Gastroesophageal sphincter (tissue), 4 donors: ENCODE data around the gene CCNG2. TPM values are rescaled to one million over a fixed set of nuclear protein-coding genes. Genes with fewer than 3 reads are reported as not detected.

Source experiments
- ATAC-seq: fragments of 150-250 bp; one replicate; pipeline ENCODE4 v1.9.1; 2016; ENCODE audit warnings: mild to moderate bottlenecking, moderate library complexity
- H3K27ac ChIP-seq, 4 donors: fragments of 200-600 bp; sonication (generic) in 3 of 4; 1 replicate in 3 of 4; 2 replicates in 1 of 4; pipeline ENCODE4 v1.5.1; 2016 to 2019
- H3K27me3 ChIP-seq: fragments of 200-600 bp; sonication (generic); one replicate; pipeline ENCODE4 v1.5.1; 2019
- H3K36me3 ChIP-seq, 2 donors: fragments of 200-600 bp; sonication (generic); one replicate each; pipeline ENCODE4 v1.5.1; 2019; ENCODE audit warnings: control low read depth in 1 of 2
- H3K4me1 ChIP-seq, 3 donors: fragments of 200-600 bp; sonication (generic); 1 replicate in 2 of 3; 2 replicates in 1 of 3; pipeline ENCODE4 v1.5.1; 2016 to 2019; ENCODE audit warnings: control low read depth in 2 of 3
- H3K4me3 ChIP-seq, 2 donors: fragments of 200-600 bp; sonication (generic); one replicate each; pipeline ENCODE4 v1.5.1; 2019; ENCODE audit warnings: mild to moderate bottlenecking in 1 of 2, moderate library complexity in 1 of 2
- H3K9me3 ChIP-seq, 3 donors: fragments of 200-600 bp; sonication (generic); one replicate each; pipeline ENCODE4 v1.5.1; 2017 to 2019; ENCODE audit warnings: control low read depth in 2 of 3
- CTCF ChIP-seq, 4 experiments: fragments of 200-600 bp in 2 of 4; fragments of 450-650 bp in 2 of 4; sonication (generic) in 1 of 4; IDR thresholded peaks; one replicate each; pipeline ENCODE4 v1.5.1; 2017 to 2019; ENCODE audit warnings: antibody characterized with exemption in 4 of 4, mild to moderate bottlenecking in 2 of 4, moderate library complexity in 2 of 4
- EP300 ChIP-seq: sonication (generic); formaldehyde crosslinking; IDR thresholded peaks from one replicate; pipeline ENCODE4 v1.6.1; 2017; ENCODE audit warnings: antibody characterized with exemption, mild to moderate bottlenecking
- POLR2A ChIP-seq, 2 donors: fragments of 450-650 bp; IDR thresholded peaks; one replicate each; pipeline ENCODE4 v1.6.1; 2017; ENCODE audit warnings: antibody characterized with exemption in 2 of 2, mild to moderate bottlenecking in 2 of 2, moderate library complexity in 1 of 2
- POLR2AphosphoS5 ChIP-seq: sonication (generic); formaldehyde crosslinking; IDR thresholded peaks from one replicate; pipeline ENCODE4 v1.6.1; 2017; ENCODE audit warnings: antibody characterized with exemption
- WGBS, 2 donors: methylation state at CpG; one replicate each; pipeline ENCODE4 v1.1.5; 2018; ENCODE audit warnings: low coverage in 1 of 2; 5-methylcytosine and 5-hydroxymethylcytosine counted together
- total RNA-seq, 4 donors: library from RNA; depleted of rRNA; stranded (reverse); fragments of >200 nt; gene quantifications; one replicate each; pipeline ENCODE4 v1.1.0, GENCODE V29; 2016

CCNG2 gene
- total RNA-seq, 4 donors from 2014 or later = 19.3 to 27.1 (median 22.4) TPM

- H3K27ac ChIP-seq = no peak overlapping the region
- H3K4me1 ChIP-seq = no peaks in the 10 kb centered on the region
- no peak overlapping the region for H3K4me3 ChIP-seq
- TF ChIP-seq POLR2A (IDR thresholded peaks at IDR 0.05) (no peak), CTCF (IDR thresholded peaks at IDR 0.05) (no peak), POLR2AphosphoS5 (no peak), EP300 (no peak)
- H3K27me3 ChIP-seq = no peaks in the 10 kb centered on the region
- H3K9me3 ChIP-seq = no peaks in the 10 kb centered on the region
- no peak for ATAC-seq
- no peaks in the 10 kb centered on the region for H3K36me3 ChIP-seq
- 70 to 100% methylated on average over 2 to 4 of the region's 4 CpGs for WGBS, 2 donors
Measured at GRCh38 chr4:77181720-77182119, 24.7 kb downstream of the CCNG2 start.

GRCh38 chr4:77183777-77184420, 26.9 kb downstream of the CCNG2 start:
- TF ChIP-seq CTCF (IDR thresholded peaks at IDR 0.05) = no peak
- TF ChIP-seq EP300 = no peak
- TF ChIP-seq POLR2A (IDR thresholded peaks at IDR 0.05) = no peak
- no peak for TF ChIP-seq POLR2AphosphoS5
- WGBS, 2 donors = 62 to 65% methylated on average over 6 of the region's 6 CpGs
- Histone ChIP-seq H3K27me3 (no peaks in the 10 kb centered on the region), H3K4me3 (no peak overlapping the region), H3K36me3 (no peaks in the 10 kb centered on the region), H3K9me3 (no peaks in the 10 kb centered on the region), H3K4me1 (no peaks in the 10 kb centered on the region), H3K27ac (no peak overlapping the region)
- no peak for ATAC-seq

GRCh38 chr4:77184974-77185373, 28.0 kb downstream of the CCNG2 start:
- ATAC-seq = no peak
- Histone ChIP-seq H3K4me3 (no peak overlapping the region), H3K27ac (no peak overlapping the region), H3K36me3 (no peaks in the 10 kb centered on the region), H3K4me1 (no peaks in the 10 kb centered on the region), H3K27me3 (no peaks in the 10 kb centered on the region), H3K9me3 (no peaks in the 10 kb centered on the region)
- TF ChIP-seq POLR2A (IDR thresholded peaks at IDR 0.05) = no peak
- TF ChIP-seq EP300 = no peak
- TF ChIP-seq POLR2AphosphoS5 = no peak
- no peak for TF ChIP-seq CTCF (IDR thresholded peaks at IDR 0.05)

- Histone ChIP-seq H3K4me3 (no peak overlapping the region), H3K27ac (no peak overlapping the region), H3K27me3 (no peaks in the 10 kb centered on the region), H3K4me1 (no peaks in the 10 kb centered on the region), H3K36me3 (no peaks in the 10 kb centered on the region), H3K9me3 (no peaks in the 10 kb centered on the region)
- no peak for TF ChIP-seq CTCF (IDR thresholded peaks at IDR 0.05)
- no peak for TF ChIP-seq POLR2AphosphoS5
- TF ChIP-seq POLR2A (IDR thresholded peaks at IDR 0.05) = no peak
- no peak for ATAC-seq
Measured at GRCh38 chr4:77185686-77186085, 28.7 kb downstream of the CCNG2 start.

GRCh38 chr4:77187322-77187721, 30.3 kb downstream of the CCNG2 start:
- no peak for ATAC-seq
- Histone ChIP-seq H3K27ac (no peak overlapping the region), H3K27me3 (no peaks in the 10 kb centered on the region), H3K4me1 (no peaks in the 10 kb centered on the region), H3K36me3 (no peaks in the 10 kb centered on the region), H3K9me3 (no peaks in the 10 kb centered on the region), H3K4me3 (no peak overlapping the region)
- 82 to 100% methylated on average over 2 of the region's 2 CpGs for WGBS, 2 donors
- TF ChIP-seq POLR2A (IDR thresholded peaks at IDR 0.05) (no peak), EP300 (no peak), CTCF (IDR thresholded peaks at IDR 0.05) (no peak), POLR2AphosphoS5 (no peak)
